ENCODE data around the gene PJA2.
"Not testable (repeated sequence)": the region's sequence is repeated elsewhere in the genome, so short reads cannot be mapped to it uniquely, and the experiment has no call there.

PJA2 gene

GRCh38 chr5:109299557-109299956 lies 110.2 kb downstream of the PJA2 start:
- in situ Hi-C loops (cut with MboI; ENCODE audit: low sequenced_read_pairs, unreplicated experiment): no loop called here
- no peak for TF ChIP-seq CTCF (IDR thresholded peaks at IDR 0.05; ENCODE audit: borderline replicate concordance, control extremely low read depth, extremely low read depth, insufficient read depth, missing control alignments)
- no peak for DNase-seq (ENCODE audit: low spot score)

- no peak for DNase-seq (ENCODE audit: low spot score)
- in situ Hi-C loops (cut with MboI; ENCODE audit: low sequenced_read_pairs, unreplicated experiment): no loop called here
- no peak for TF ChIP-seq CTCF (IDR thresholded peaks at IDR 0.05; ENCODE audit: borderline replicate concordance, control extremely low read depth, extremely low read depth, insufficient read depth, missing control alignments)
These were observed 111.0 kb downstream of the PJA2 start for GRCh38 chr5:109298794-109299193.

GRCh38 chr5:109297900-109298299 lies 111.9 kb downstream of the PJA2 start:
- in situ Hi-C loops (cut with MboI; ENCODE audit: low sequenced_read_pairs, unreplicated experiment): no loop called here
- DNase-seq (ENCODE audit: low spot score): no peak
- TF ChIP-seq CTCF (IDR thresholded peaks at IDR 0.05; ENCODE audit: borderline replicate concordance, control extremely low read depth, extremely low read depth, insufficient read depth, missing control alignments): no peak

- TF ChIP-seq CTCF (IDR thresholded peaks at IDR 0.05; ENCODE audit: borderline replicate concordance, control extremely low read depth, extremely low read depth, insufficient read depth, missing control alignments): no peak
- no peak for DNase-seq (ENCODE audit: low spot score)
- in situ Hi-C loops (cut with MboI; ENCODE audit: low sequenced_read_pairs, unreplicated experiment): no loop called here
These were observed 118.7 kb downstream of the PJA2 start for GRCh38 chr5:109291090-109291489.

GRCh38 chr5:109290231-109290630 lies 119.5 kb downstream of the PJA2 start:
- TF ChIP-seq CTCF (IDR thresholded peaks at IDR 0.05; ENCODE audit: borderline replicate concordance, control extremely low read depth, extremely low read depth, insufficient read depth, missing control alignments): no peak
- no peak for DNase-seq (ENCODE audit: low spot score)
- in situ Hi-C loops (cut with MboI; ENCODE audit: low sequenced_read_pairs, unreplicated experiment): no loop called here

GRCh38 chr5:109286628-109287027 lies 123.1 kb downstream of the PJA2 start:
- DNase-seq (ENCODE audit: low spot score); in situ Hi-C loops (cut with MboI; ENCODE audit: low sequenced_read_pairs, unreplicated experiment): not testable (repeated sequence)
